ENCODE measurements around the gene DUSP8.
"Not testable (repeated sequence)": the region's sequence is repeated elsewhere in the genome, so short reads cannot be mapped to it uniquely, and the experiment has no call there.

The DUSP8 gene

GRCh38 chr11:1586699-1587098, 14.6 kb upstream of the DUSP8 start:
- no peak for DNase-seq (ENCODE audit: low spot score)

- not testable (repeated sequence) for DNase-seq (ENCODE audit: low spot score)
Observed at GRCh38 chr11:1584661-1585370, 12.7 kb upstream of the DUSP8 start, which contains the start of gene KRTAP5-1. KRTAP5-1 (minus strand) TSS chr11:1585283; CDS start chr11:1585249, 34 bp downstream.

- DNase-seq (ENCODE audit: low spot score) = not testable (repeated sequence)
Observed at GRCh38 chr11:1582909-1583308, 10.8 kb upstream of the DUSP8 start.

- DNase-seq (ENCODE audit: low spot score) = no peak
Observed at GRCh38 chr11:1581976-1582375, 9.9 kb upstream of the DUSP8 start.

- DNase-seq (ENCODE audit: low spot score) = no peak
Observed at GRCh38 chr11:1576825-1577224, 4.8 kb upstream of the DUSP8 start.

- not testable (repeated sequence) for DNase-seq (ENCODE audit: low spot score)
Observed at GRCh38 chr11:1575756-1576155, 3.7 kb upstream of the DUSP8 start.

- no peak for DNase-seq (ENCODE audit: low spot score)
Observed at GRCh38 chr11:1574933-1575242, 2.8 kb upstream of the DUSP8 start.

GRCh38 chr11:1574238-1574932, 2.3 kb upstream of the DUSP8 start:
- peak; percentile 57 for DNase-seq (ENCODE audit: low spot score)

- no peak for DNase-seq (ENCODE audit: low spot score)
Observed at GRCh38 chr11:1573903-1574237, 1.8 kb upstream of the DUSP8 start.

- no peak for DNase-seq (ENCODE audit: low spot score)
Observed at GRCh38 chr11:1573077-1573902, 1.2 kb upstream of the DUSP8 start.

- no peak for DNase-seq (ENCODE audit: low spot score)
Observed at GRCh38 chr11:1571760-1572196, 293 bp downstream of the DUSP8 start.

- no peak for DNase-seq (ENCODE audit: low spot score)
Observed at GRCh38 chr11:1570896-1571759, 943 bp downstream of the DUSP8 start.

- no peak for DNase-seq (ENCODE audit: low spot score)
Observed at GRCh38 chr11:1570531-1570895, 1.6 kb downstream of the DUSP8 start.

GRCh38 chr11:1570001-1570453, 2.0 kb downstream of the DUSP8 start:
- no peak for DNase-seq (ENCODE audit: low spot score)

GRCh38 chr11:1569251-1569780, 2.8 kb downstream of the DUSP8 start:
- DNase-seq (ENCODE audit: low spot score) = no peak

GRCh38 chr11:1568441-1568911, 3.6 kb downstream of the DUSP8 start:
- peak; percentile 71 for DNase-seq (ENCODE audit: low spot score)

- DNase-seq (ENCODE audit: low spot score) = no peak
Observed at GRCh38 chr11:1567721-1568100, 4.4 kb downstream of the DUSP8 start.

GRCh38 chr11:1567052-1567720, 4.9 kb downstream of the DUSP8 start:
- no peak for DNase-seq (ENCODE audit: low spot score)

- no peak for DNase-seq (ENCODE audit: low spot score)
Observed at GRCh38 chr11:1566381-1567051, 5.6 kb downstream of the DUSP8 start.

GRCh38 chr11:1565904-1566247, 6.2 kb downstream of the DUSP8 start:
- DNase-seq (ENCODE audit: low spot score) = no peak

All from CD4-positive, alpha-beta T cell treated with Interleukin-15 for 4 hours (primary cell).